NCI-H2107 treated with DMSO at 0.1 percent for 48 hours (cell line): Measurements from ENCODE around the gene MCRS1.
"Not testable (repeated sequence)": the region's sequence is repeated elsewhere in the genome, so short reads cannot be mapped to it uniquely, and the experiment has no call there.

ENCODE experiments used
- DNase-seq: peaks from one replicate; lab custom pipeline; 2025; ENCODE audit not compliant: unreplicated experiment; lab: John Stamatoyannopoulos, UW

MCRS1 gene

DNA sequence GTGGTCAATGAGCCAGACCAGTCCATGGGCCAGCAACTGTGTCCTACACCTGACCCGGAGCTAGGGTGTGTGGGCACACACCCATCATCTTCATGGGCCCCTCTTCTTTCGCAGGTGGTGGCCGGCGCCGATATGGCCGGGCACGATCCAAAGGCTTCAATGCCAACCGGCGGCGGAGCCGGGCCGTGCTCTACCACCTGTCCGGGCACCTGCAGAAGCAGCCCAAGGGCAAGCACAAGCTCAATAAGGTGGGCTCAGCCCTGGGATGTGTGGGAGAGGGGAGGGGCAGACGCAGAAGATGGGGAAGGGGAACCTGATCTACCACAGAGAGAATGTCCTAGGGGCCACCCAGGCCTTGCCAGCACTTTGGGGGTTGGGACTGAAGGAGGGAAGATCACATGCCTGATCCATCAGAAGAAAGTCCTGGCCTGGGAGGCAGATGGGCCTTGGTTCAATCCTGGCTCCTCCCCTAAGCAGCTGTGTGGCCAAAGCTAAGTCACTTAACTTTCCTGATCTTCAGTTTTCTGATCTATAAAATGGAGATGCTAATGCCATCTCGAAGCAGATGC is 25.3 kb downstream of the MCRS1 start:
- DNase-seq: no peak

- no peak for DNase-seq
Measured at GRCh38 chr12:49541911-49542505, 25.9 kb downstream of the MCRS1 start.

DNA sequence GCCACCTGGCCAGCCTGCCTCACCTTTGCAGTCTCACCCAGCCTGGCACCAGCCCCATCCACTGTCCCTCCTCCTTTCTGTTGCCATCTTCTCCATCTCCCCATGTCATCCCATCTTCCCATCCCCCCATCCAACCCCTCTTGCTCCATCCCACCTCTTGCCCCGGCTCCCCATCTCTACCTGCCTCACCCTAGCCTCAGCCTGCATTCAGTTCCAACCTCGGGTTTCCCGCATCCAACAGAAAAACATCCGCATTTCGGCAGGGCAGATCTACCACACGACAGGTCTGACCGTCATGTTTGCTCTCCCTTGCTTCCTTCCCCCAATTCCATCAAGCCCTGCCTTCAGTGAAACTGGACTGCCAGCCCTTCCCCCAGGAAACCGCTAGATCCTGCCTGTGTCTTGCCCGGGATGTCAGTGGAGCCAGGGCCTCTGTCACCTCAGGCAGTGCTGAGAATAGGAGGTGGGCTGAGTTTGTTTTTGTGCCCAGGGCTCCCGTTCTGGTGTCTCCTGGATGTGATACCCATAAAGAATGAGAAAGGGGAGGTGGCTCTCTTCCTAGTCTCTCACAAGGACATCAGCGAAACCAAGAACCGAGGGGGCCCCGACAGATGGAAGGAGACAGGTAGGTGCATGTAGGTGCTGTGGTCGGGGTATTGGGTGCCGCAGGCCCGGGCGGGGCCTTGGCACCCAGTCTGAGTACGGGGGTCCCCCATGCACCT is 26.6 kb downstream of the MCRS1 start:
- DNase-seq: no peak

- peak; percentile 64 for DNase-seq
Measured at GRCh38 chr12:49540229-49541139, 27.5 kb downstream of the MCRS1 start.

GRCh38 chr12:49539406-49540228 is 28.3 kb downstream of the MCRS1 start:
- no peak for DNase-seq

DNA sequence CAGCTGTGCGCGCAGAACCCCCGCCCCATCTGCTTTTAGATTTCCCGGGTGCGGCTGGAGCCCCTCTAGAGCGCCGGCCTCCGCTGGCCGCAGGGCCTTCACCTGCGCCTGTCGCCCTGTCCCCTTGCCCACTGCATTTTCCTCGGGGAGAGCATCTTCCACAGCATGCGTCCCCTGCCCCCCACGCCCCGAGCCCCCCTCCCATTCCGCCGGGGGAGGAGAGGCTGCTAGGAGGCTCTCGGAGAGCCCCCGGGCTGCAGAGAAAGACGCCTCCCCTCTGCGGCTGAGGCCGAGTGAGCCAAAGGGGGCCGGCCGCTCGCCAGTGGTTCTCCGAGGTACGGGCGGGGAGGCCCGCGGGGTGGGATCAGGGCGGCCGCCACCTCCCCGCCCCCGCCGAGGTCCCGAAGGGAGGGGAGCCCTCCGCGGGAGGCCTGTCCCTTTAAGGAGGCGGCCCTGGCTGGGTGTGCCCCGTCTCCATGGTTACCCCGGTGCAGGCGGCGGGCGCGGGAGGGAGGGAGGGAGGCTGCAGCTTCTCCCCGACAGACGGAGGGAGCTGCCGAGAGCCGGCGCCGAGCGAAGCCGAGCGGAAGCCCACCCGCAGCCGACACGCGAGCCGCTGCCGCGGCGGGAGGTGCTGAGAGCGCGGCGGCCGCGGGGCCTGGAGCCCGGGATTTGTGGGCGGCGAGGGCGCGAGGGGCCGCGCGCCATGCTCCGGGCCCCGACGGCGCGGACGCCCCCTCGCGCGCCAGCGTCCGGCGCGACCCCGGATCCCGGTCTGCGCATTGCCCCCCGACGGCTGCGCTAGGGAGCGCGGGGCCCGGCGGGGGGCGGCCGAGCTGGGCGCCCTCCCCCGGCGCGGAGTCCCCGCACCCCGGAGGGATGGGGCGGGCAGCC is 29.2 kb downstream of the MCRS1 start, which contains the start of gene KCNH3:
Gene KCNH3, plus strand, starts transcription at position 521 of the 894 bp plus-strand sequence. CDS start 387 bp downstream, outside the sequence.
- peak; percentile 29 for DNase-seq

DNA sequence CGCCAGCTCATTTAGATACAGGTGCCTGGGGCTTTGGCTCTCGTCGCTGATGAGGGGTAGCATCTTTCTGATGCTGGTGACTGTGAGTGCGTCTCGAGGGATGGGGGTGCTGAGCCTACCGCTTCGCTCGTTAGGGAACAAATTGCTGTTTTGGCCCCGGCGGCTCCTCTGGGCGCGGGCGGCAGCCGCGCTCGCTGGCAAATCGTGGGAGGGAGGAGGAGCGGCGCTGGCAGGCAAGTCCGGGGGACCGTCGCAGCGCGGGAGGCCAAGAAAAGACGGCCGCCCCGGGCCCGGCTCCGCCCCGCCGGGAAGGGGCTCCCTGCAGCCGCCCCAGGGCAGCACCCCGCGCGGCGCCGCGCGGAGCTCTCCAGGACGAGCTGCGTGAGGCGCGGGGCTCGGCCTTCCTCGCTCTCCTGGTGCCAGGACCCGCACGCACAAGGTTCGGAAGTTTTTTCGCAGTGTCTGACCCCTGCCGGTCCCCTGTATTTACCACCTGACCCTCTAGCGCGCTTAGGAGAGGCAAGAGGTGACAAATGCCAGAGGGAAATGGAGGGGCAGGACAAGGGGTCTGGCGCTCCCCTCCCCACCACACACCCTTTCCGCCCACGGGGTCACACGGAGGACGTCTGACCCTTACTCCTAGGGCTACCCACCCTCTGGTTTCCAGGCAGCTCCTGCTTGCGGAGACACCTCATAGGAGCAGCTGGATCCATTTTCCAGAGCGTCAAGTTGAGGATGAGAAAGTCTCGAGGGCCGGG is 30.0 kb downstream of the MCRS1 start:
- DNase-seq: peak; percentile 60

GRCh38 chr12:49537231-49537751 is 30.7 kb downstream of the MCRS1 start:
- DNase-seq: no peak

- no peak for DNase-seq
Measured at GRCh38 chr12:49536526-49537071, 31.3 kb downstream of the MCRS1 start.

GRCh38 chr12:49535921-49536525 is 31.9 kb downstream of the MCRS1 start:
- DNase-seq: no peak

DNA sequence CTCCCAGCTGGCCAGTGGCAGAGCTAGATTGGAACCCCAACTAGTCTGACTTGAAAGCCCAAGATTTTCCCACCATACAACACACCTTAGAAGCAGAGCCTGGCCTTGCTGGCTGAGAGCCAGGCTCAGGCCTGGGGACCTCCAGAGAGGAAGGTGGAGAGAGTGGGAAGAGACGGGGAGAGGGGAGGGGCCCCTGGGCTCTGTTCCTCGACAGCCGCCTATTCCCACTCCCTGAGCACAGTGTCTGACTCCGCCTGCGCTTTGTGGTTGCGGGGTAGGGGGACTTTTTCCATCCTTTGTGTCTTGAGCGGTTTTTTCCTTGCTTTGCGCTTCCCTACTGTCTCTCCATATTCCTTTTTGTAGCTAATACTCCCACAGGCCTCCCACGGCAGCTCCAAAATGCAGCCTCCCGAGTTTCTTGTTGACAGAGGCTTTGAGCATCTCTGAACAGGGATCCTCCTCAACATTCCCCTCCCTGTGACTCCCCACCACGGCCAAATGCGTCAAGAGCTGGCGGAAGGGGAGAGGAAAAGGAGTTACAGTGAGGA is 33.1 kb downstream of the MCRS1 start:
- DNase-seq: no peak

DNA sequence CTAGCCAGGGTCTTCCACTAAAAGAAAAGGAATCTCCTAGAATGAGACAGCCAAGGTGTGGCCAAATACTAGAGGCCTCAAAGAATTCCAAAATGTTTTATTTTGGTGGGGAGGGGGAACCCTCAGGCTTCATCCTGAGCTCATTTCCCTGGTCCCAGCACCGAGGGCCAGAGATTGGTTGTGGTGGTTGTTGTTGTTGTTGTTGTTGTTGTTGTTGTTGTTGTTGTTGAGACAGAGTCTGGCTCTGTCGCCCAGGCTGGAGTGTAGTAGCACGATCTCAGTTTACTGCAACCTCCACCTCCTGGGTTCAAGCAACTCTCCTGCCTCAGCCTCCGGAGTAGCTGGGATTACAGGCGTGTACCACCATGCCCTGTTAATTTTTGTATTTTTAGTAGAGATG is 33.8 kb downstream of the MCRS1 start:
- DNase-seq: not testable (repeated sequence)

- DNase-seq: no peak
Measured at GRCh38 chr12:49533331-49533730, 34.6 kb downstream of the MCRS1 start.

DNA sequence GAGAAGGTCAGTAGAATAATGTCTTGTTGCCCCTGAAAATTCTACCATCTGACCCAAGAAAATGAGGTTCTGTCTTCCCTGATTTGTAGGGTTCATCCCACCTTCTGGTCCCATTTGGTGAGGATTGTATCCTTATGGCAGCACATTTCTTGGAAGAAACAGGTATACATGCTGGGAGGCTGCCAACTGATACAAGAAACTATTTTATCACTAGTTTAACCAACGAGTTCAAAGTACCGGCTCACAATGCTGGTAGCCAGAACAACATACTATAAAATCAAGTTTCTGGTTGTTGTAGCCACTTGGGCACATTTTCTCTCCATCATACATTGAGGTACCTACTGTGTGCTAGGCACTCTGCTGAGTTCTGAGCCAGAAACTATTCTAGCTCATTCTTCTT is 36.2 kb downstream of the MCRS1 start:
- DNase-seq: no peak

- no peak for DNase-seq
Measured at GRCh38 chr12:49529414-49529813, 38.5 kb downstream of the MCRS1 start.

DNA sequence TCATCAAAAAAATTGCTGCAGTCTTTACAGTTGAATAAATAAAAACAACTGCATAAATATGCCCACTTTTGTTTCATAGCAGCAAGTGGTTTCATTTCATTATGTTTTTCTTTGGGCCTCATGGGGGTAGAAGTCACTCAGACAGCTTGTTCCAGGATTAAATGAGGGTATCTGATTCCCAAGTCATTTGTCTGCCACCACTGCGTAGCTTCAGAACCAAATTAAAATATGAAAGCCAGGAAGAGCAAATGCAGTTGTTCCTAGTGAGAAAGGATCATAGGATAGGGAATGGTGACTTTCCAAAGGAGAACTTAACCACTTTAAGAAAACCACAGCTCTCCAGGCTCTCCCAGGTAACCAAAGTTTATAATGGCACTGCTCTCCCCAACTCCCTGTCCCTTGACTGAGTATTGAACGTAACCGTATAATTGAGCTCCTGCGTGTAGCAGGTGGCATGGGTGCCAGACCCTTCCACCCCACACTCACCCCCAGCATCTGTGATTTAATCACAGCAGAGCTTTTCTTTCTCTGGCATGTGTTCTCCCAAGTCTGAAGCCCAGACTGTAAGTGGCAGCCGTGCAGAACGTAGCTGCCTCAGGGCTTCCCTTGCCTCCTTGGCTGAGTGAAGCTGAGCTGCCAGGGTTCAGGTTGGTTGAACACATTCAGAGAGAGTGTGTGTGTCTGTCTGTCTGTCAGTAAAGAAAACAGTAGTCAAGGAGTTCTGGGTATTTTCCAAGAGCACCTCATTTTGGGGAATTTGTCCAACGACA is 40.4 kb downstream of the MCRS1 start:
- peak; percentile 100 for DNase-seq

- no peak for DNase-seq
Measured at GRCh38 chr12:49525942-49526341, 42.0 kb downstream of the MCRS1 start.
